ENCODE measurements around the gene YIPF1. TPM values are rescaled to one million over a fixed set of nuclear protein-coding genes. Genes with fewer than 3 reads are reported as not detected.

YIPF1 gene
- polyA plus RNA-seq, 1 of the 3 experiments (the other 2 are of a cell fraction) = 23.1 TPM

GRCh38 chr1:53869454-53870117, 20.0 kb downstream of the YIPF1 start:
- Histone ChIP-seq H3K9me3 (no peaks in the 10 kb centered on the region), H3K36me3 (replicated peaks in 1 of 2; ENCODE audit: control insufficient read depth in 1 of 2, insufficient read depth in 2 of 2, low read length in 1 of 2) (peaks cover 33 to 42% of the 10 kb centered on the region in 2 experiments), H3K27ac (ENCODE audit: low read depth in 2 of 2, low read length in 1 of 2) (no peak overlapping the region), H3K4me1 (ENCODE audit: control insufficient read depth in 1 of 2, insufficient read depth in 2 of 2, low read depth in 1 of 2, low read length in 1 of 2) (no peaks in the 10 kb centered on the region), H3K9me2 (no peaks in the 10 kb centered on the region), H2AFZ (ENCODE audit: low read depth) (no peak overlapping the region), H3F3A (replicated peaks; ENCODE audit: insufficient read depth) (no peaks in the 10 kb centered on the region), H3K4me3 (ENCODE audit: low read depth in 2 of 2, low read length in 1 of 2) (no peak overlapping the region), H3K79me2 (ENCODE audit: insufficient read depth) (no peaks in the 10 kb centered on the region), H3K9ac (no peak overlapping the region), H3K4me2 (no peak overlapping the region), H4K20me1 (ENCODE audit: insufficient read depth) (no peaks in the 10 kb centered on the region), H3K27me3 (ENCODE audit: insufficient read depth) (no peaks in the 10 kb centered on the region)
- DNase-seq = no peak
- WGBS (ENCODE audit: low lambda C conversion rate) = 98% methylated on average over 11 of the region's 11 CpGs
- TF ChIP-seq PBX3 (IDR thresholded peaks at IDR 0.05) (no peak), REST (IDR thresholded peaks at IDR 0.05; ENCODE audit: low read depth, low read length) (no peak), IRF3 (IDR thresholded peaks at IDR 0.05; ENCODE audit: low read depth, low read length) (no peak), FOXJ3 (CRISPR knock-in tag; IDR thresholded peaks at IDR 0.05) (no peak), RXRA (IDR thresholded peaks at IDR 0.05; ENCODE audit: borderline replicate concordance, low read depth) (no peak), RFX5 (IDR thresholded peaks at IDR 0.05; ENCODE audit: low read length) (no peak), USF2 (IDR thresholded peaks at IDR 0.05; ENCODE audit: borderline replicate concordance, low read depth, low read length) (no peak), TAF1 (IDR thresholded peaks at IDR 0.05; ENCODE audit: borderline replicate concordance, low read depth, low read length) (no peak), NFIC (IDR thresholded peaks at IDR 0.05; ENCODE audit: borderline replicate concordance) (no peak), FOSL2 (IDR thresholded peaks at IDR 0.05; ENCODE audit: borderline replicate concordance, low read depth) (no peak), NRF1 (IDR thresholded peaks at IDR 0.05; ENCODE audit: low read depth, low read length) (no peak)
- POLR2A ChIA-PET = no interaction called here
- CTCF ChIA-PET = interaction anchor here (3.2 to 3.7 kb wide), 4 partner anchors 8 to 90 kb away, joined by 17 to 24 read pairs (median 20); no protein-coding TSS in a partner anchor
